Measurements from ENCODE around the gene CSH1.
"Not testable (repeated sequence)": the region's sequence is repeated elsewhere in the genome, so short reads cannot be mapped to it uniquely, and the experiment has no call there.

CSH1 gene

DNA sequence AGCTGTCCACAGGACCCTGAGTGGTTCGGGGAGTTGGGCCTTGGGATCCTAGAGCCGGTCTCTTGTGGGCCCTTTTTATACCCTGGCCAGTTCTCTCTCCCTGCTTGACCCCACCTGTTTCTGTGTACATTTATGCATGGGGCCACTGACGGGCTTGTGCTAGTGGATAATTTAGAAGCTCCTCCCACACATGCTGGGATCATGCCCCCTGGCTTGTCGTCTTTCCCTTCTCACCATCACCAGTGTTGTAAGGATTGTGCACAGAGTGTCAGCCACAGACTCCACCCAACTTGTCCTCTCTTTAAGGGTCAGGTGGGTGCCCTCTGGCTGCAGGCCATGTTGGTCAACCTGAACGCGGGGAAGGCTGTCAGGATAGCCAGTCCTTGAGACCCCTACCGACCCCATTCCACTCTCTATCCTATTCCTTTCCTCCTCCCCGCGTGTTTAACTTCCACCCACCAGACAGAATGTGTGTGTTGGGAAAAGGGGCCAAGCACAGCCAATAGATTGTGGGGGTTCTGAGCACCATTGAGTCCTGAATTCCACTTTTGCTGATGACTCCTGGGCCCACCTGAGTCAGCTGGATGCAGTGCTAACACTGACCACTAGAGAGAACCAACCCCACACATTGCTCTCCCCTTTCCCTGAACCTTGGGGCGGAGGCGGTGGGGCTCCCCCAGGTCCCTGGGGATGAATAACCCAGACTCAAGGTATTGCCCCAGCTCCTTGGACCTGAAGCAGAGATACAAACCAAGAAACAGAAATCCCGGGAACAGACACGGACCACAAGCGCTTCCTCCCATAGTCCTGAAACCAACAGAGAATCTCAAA lies at the start of gene CSH1:
CSH1 (minus strand) TSS at position 51 of the 831 bp plus-strand sequence. CDS start 63 bp downstream, outside the sequence.
- DNase-seq (ENCODE audit: low read depth, low spot score), result not testable (repeated sequence)

DNA sequence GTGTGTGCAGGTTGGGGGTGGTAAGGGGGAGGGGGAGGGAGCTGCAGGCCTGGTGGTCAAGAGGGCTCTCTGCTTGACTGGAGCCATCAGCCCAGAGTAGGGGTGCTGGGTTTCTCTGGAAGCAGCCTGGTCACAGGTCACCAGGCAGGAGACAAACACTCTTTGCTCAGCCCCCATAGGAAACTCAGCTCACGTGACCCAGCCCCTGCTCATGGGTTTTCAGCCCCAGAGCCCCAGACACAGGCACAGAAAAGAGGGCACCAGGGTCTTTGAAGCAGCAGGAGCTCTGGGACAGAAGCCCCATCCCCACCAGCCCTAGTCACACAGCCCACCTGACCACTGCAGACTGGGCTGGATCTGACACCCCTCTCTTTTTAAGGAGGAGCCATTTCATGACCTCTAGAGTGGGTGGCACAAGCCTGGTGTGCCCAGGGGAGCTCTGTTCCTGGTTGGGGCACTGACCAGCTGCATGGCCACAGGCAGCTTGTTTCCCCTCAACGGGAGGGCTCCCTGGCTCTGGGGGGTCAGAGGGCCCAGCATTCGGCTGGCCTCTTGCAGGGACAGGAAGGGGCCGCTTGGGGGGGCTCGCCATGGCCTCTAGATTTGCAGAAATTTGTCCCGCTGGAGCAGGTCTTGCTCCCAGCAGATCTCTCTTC lies 49.5 kb upstream of the CSH1 start:
- DNase-seq (ENCODE audit: low read depth, low spot score), result no peak

DNA sequence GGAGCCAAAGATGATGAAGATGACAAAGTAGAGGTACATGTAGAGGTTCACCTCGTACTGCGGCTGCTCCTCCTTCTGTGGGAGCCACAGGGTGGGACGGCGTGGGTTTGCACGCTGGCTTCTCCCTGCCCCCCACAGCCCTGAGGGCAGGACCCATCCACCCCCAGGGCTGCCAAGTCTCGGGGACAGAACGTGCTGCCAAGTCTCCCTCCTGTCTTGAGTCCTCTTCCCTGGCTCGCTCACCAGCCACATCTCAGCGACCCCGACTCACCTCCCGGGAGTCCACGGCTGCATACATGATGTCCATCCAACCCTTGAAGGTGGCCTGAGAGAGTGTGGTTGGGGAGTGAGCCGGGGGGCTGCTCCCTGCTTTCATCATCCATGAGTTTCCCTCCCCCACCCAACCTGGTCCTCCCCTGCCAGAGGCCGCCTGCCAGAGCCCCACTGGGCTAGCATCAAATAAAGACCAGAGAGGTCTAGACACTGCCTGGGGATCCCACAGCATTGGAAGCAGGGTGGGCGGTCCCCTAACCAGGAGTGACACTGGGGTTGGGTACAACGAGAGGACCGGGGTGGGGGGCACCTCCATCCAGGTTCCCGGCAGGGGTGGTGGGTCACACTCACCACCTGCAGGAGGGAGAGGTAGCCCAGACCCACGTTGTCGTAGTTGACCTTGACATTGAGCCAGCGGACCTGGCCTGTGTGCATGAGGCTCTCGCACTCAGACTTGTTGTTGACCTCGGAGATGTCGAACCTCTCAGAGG lies 48.5 kb upstream of the CSH1 start:
- no peak for DNase-seq (ENCODE audit: low read depth, low spot score)

DNA sequence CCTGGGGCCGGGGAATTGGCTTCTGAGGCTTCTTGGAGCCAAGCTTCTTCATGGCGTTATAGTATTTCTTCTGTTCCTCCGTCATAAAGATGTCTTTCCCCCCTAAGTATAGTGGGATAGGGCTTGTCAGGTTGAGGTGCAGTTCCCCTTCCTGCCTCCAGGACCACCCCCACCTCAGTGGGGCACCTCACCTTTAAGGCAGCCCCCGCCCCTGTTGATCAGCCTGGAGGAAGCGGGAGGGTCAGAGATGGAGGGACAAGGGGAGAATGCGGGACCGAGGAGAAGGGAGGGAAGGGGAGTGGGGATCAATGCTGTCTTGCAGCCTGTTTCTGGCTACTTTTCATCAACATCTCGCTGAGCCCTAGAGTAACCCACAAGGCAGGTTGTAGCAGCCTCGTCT lies 47.4 kb upstream of the CSH1 start:
- no peak for DNase-seq (ENCODE audit: low read depth, low spot score)

DNA sequence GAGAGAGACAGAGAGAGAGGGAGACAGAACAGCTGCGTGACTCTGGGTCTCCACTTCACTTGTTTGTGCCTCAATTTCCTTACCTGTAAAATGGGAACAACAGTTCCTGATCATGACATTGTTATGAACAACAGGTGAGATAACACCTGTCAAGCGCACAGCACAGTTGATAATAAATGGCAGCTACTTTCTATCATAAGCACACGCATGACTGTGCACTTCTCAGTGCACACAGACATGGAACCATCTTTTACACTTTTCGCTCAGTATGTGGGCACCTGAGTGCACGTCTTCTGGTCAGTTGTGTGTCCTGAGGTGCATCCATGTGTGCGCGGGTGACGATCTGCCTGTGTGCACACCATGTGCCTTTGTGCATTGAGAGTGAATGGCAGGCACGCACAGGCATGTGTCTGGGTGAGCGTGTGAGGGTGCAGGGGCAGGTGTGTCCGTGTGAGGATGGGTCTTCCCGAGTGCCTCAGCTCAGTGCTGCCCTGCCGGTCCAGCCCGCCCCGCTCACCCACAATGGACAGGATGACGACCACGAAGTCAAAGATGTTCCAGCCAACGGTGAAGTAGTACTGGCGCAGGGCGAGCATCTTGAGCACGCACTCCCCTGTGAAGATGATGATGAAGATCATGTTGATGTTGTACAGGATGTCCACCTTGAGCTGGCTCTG lies 46.1 kb upstream of the CSH1 start:
- no peak for DNase-seq (ENCODE audit: low read depth, low spot score)

DNA sequence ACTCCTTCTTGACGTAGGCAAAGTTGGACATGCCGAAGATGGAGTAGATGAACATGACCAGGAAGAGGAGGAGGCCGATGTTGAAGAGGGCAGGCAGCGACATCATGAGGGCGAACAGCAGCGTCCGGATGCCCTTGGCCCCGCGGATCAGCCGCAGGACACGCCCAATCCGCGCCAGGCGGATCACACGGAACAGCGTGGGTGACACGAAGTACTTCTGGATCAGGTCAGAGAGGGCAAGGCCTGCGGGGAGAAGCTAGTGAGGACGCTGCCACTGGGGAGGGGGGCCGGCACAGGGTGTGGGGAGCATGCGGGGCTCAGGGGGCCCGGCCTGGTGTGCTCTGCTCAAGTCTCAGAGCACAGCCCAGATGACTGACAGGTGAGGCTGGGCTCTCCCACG lies 45.4 kb upstream of the CSH1 start:
- no peak for DNase-seq (ENCODE audit: low read depth, low spot score)

DNA sequence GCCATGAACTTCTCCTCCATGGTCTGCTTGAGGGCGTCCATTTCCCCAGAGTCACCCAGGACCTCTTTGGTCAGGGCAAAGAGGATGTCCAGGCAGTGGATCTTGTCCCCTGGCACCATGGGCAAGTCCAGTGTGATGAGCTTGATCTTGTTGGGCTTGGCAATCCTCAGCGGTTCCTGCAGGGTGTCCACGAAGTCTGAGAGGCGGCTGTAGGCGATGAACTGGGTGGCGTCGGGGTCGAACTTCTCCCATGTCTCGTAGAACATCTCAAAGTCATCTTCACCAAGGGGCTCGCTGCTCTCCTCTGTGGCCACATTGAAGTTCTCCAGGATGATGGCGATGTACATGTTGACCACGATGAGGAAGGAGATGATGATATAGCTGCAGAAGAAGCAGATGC lies 44.8 kb upstream of the CSH1 start:
- no peak for DNase-seq (ENCODE audit: low read depth, low spot score)

DNA sequence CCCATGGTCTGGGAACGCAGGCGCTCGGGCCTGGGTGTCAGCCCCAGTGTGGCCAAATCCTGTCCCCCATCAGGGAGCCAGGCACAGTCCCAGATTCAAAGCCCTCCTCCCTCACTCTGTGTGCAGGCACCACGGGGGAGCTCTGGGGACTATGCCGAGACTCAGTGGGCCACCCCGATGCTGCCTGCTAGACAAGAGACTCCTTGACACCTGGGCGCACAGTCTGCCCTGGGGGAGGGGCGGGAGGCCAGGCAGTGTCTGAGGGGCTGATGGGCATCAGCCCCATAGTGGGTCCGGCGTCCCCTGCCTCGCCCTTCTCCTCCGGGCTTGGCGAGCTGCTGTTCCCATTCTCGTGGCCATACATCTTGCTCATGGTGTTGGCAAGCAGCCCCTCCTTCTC lies 44.2 kb upstream of the CSH1 start:
- DNase-seq (ENCODE audit: low read depth, low spot score), result no peak

DNA sequence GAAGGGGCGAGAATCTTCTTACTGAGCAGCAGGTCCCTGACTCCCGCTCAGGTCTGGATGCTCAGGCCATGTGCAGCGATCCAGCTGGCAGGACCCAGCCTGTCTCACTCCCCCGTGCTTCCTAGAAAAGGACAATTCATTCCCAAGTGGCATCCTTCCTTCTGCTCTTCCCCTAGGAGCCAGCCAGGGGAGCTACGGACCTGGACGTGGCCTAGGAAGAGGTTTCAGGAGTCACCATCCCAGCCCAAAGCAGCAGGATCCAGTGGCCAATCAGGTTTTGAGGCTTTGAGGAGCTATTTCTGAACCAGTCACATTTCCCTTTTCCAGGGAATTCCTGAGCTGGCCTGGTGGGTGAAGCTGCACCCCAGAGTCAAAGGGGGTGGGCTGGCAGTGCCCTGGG lies 43.5 kb upstream of the CSH1 start:
- DNase-seq (ENCODE audit: low read depth, low spot score), result no peak

DNA sequence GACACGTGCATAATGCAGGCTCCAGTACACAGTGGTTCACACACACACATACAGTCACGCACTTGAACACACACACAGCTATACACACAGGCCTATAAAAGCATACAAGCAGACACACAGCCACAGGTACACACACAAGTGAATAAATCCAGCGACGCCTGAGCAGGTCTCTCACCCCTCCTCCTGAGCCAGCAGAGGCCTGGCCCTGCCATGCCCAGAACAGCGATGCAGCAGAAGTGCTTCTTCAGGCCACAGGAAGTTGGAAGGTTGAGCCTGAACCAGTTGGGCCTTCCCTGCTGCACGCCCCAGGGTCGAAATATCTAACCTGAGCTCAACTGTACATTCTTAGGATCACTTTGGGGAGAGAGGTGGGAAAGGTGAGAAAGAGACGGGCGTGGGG lies 43.0 kb upstream of the CSH1 start:
- no peak for DNase-seq (ENCODE audit: low read depth, low spot score)

DNA sequence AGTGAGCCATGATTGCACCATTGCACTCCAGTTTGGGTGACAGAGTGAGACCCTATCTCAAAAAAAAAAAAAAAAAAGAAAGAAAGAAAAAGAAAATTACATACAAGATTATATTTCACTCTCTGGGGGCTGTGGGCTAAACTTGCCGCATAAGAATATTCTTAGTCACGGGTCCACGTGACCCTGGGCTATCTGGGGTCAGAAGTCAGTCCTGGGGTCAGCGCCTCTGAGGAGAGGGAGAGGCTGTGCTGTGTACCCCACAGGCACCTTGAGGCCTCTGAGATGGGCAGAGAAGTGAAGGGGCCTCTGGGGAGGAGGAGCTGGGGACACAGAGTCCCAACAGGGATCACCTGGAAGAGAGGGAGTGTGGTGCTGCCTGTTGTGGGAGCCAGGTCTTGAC lies 41.5 kb upstream of the CSH1 start:
- no peak for DNase-seq (ENCODE audit: low read depth, low spot score)

DNA sequence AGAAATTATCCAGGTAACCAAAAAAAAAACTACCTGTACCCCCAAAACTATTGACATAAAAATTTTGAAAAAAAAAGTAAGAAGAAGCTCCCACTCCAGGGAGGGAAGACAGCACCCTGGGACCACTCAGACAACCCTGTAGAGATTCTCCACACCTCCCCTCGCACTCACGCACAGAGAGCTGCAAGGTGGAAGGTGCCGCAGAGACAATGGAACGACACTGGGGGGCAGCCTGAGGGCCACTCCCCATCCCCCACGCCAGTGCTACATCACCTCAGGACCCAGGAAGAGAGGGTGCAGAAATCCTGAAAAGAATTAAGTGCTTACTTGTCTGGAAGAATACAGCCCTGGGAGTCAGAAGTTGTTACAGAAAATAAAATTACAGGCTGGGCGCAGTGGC lies 40.9 kb upstream of the CSH1 start:
- DNase-seq (ENCODE audit: low read depth, low spot score), result no peak

DNA sequence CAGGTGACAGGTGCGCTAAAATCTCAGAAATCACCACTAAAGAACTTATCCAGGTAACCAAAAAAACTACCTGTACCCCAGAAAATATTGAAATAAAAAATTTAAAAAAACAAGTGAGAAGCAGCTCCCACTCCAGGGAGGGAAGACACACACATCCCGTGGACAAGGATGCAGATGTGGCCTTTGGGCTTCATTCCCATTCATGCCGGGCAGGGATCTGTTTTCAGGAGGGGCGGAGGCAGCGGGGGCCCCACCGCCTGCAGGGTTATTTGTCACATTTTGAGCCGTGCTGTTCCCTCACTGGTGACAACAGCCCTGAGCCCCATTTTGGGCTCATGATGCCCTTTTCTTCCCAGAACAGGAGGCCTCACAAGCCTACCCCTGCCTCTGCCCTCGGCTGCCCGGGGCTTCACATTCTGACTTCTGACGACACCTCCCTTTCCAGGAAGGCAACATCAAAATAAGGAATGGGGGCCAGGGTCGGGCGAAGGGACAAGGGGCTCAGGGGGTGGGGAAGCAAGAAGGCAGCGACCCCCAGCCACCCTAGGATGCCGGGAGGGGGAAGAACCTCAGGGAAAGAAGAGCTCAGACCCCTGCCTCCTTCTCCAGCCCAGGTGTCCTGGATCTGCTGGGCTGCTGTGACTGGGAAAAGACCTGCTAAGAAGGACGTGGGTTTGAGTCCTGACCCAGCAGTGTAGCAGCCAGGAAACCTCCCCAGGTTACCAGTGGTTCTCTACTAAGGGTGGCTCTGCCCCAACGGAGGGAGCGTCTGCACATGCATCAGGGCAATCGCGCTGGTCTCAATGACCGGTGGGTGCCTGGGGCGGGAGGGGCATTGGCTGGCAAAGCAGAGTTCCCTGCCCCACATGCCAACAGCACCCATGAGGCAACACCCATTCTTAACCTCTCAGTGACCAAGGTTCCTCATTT lies 38.1 kb upstream of the CSH1 start:
- no peak for DNase-seq (ENCODE audit: low read depth, low spot score)

DNA sequence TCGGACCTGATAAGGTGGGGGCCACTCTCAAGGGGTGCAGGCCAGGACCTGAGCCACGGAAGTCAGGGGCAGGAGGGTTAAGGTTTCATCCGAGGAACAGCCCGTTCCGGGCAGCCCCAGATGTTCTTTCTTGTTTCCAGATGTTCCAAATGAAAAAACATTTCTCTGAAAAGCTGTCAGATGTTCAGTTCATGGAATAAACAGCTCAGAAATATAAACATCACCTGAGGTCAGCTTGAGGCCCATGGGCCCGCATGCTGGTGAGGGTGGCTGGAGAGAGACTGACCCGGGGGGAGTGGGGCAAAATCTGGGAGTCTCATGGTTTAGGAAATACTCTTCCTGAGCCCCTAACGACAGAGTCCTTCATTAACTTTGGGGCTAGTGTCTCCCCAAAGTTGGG lies 37.2 kb upstream of the CSH1 start:
- DNase-seq (ENCODE audit: low read depth, low spot score), result no peak

DNA sequence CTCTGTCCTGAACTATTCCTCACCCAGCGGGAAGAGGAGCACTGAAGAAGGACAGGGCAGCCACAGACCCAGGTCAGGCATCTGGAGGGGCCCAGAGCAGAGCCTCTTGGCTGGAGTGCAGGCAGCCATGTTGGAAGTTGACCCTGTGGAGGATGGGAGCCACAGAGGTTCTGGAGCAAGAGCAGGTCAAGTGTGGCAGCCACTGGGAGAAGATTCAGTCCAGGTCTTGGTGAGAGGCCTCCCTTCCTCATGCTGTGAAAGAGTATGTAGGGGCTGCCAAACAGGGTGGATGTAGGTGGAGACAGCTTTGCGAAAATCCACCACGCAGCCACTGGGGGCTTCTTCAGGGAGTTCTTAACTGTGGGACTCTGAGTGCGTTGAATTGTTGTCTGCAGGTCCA lies 36.3 kb upstream of the CSH1 start:
- DNase-seq (ENCODE audit: low read depth, low spot score), result no peak

DNA sequence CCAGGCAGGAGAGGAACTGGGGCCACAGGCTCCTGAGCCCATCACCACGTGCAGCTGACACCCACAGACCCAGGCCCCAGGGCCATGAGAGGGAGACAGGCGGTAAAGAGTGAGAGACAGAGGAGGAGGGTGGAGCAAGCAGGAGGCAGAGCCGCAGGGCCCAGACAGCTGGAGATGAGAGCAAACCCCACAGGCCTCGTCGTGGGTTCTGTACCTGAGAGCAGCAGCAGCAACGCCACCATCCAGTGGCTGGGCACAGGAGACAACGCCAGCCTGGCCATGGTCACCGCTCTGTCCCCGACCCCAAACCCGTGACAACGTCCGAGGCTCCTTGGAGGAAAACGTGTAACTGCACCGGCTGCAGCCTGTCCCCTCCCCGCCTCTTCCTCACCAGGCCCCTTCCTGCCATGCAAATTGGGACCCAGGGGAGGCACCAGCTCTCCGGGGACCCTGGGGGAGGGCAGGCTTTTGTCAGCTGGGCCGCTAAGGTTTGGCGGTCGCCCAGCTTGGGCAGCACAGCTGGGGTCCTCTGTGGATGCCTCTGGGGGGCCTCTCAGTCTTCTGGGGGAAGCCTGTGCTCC lies 35.7 kb upstream of the CSH1 start, which contains the start of gene CD79B:
CD79B (minus strand) TSS at position 351 of the 581 bp plus-strand sequence; CDS start at position 281, 70 bp downstream.
- DNase-seq (ENCODE audit: low read depth, low spot score), result no peak

DNA sequence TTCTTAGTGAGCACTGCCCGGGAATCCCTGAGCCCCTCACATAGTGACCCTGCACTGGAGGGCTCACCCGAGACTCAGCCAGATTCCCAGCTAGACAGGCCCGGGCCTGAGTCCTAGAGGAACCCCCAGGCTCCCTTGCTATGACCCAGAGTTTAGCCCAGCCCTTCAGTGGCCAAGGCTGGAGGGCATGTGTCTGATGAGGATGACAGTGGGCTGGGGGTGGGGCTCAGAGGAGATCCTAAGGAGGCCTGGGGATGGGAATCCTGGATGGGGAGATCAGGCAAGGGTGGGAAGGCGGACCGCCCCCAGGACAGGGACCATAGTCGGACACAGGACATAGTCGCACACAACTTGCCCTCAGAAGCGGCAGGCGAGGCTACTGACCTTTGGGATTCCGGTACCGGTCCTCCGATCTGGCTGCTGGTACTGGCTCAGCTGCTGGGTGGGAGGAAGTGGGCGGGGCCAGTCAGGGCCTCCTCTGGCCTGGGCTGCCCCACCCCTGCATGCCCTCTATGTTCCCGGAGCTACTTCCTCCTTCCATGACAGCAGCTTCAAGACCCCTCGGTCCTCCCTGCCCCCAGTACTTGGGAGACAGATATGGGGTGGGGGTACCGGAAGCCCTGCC lies 34.7 kb upstream of the CSH1 start:
- DNase-seq (ENCODE audit: low read depth, low spot score), result no peak

DNA sequence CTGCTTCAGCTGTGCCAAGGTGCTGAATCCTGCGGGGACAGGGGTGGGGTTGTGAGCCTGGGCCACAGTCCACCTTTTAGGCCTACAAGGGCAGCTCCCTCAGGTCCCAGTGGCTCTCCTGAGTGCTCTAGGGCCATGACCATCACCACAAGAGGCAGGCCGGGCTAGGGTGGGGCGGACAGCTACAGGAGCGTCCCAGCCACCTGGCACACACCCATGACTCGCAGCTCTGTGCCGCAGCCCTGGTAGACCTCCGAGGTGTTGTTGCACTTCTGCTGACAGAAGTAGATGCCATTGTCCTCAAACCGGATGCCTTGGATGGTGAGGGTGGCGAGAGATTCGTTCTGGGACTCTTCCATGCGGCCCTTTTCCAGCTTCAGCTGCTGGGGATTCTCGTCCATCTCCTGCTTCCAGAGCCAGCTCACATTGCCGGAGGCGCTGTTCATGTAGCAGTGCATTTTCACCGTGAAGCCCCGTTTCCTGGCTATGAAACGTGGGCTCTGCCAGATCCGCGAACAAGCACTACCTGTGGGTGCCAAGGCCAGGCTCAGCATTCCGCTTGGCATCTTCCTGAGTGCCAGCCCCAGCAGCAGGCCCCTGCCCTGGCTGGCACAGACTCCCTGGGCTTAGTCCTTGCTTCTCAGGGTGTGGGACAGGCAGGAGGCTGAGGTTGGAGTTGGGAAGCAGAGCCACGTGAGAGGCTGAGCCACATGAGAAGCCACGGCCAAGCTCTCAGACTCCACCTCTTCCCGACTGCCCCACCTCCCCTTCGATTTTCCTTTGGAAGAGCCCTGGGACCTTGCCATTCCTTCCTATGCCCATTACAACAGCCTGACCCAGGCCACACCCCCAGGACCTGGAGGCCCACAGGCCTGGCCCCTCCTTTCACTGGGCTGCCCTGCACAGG lies 33.7 kb upstream of the CSH1 start:
- no peak for DNase-seq (ENCODE audit: low read depth, low spot score)
